HG02870 (cell line): ENCODE data around the gene ARHGAP24.

ENCODE experiments used
- ATAC-seq: cut with Tn5 transposase; IDR thresholded peaks from one replicate; pipeline ENCODE4 v1.9.1; 2021; ENCODE audit warnings: mild to moderate bottlenecking, moderate library complexity; ENCODE audit not compliant: unreplicated experiment

ARHGAP24 gene

GRCh38 chr4:86043755-86044592 is 569.0 kb downstream of the ARHGAP24 start:
- no peak for ATAC-seq

- no peak for ATAC-seq
Measured at GRCh38 chr4:86044593-86044985, 569.6 kb downstream of the ARHGAP24 start.

GRCh38 chr4:86048426-86048825 is 573.5 kb downstream of the ARHGAP24 start:
- no peak for ATAC-seq

GRCh38 chr4:86050496-86050895 is 575.5 kb downstream of the ARHGAP24 start:
- ATAC-seq = no peak
